KMS-11 (cell line): ENCODE data around the gene RAB3A.

Experiments used
- H2AFZ ChIP-seq: fragments of 200-600 bp; sonication (generic); 2 replicates; pipeline ENCODE4 v1.6.1; 2016; ENCODE audit warnings: antibody characterized with exemption, mixed run types, low read depth
- H3K27ac ChIP-seq: fragments of 200-600 bp; sonication (generic); 2 replicates; pipeline ENCODE4 v1.6.1; 2016; ENCODE audit warnings: mild to moderate bottlenecking, mixed run types
- H3K27me3 ChIP-seq: fragments of 200-600 bp; sonication (generic); 2 replicates; pipeline ENCODE4 v1.6.1; 2017; ENCODE audit warnings: mild to moderate bottlenecking, low read depth, mixed run types, moderate library complexity; ENCODE audit not compliant: insufficient read depth
- H3K36me3 ChIP-seq: fragments of 200-600 bp; sonication (generic); 2 replicates; pipeline ENCODE4 v1.6.1; 2017; ENCODE audit warnings: mild to moderate bottlenecking, mixed run types; ENCODE audit not compliant: insufficient read depth
- H3K4me1 ChIP-seq: fragments of 200-600 bp; sonication (generic); 2 replicates; pipeline ENCODE4 v1.6.1; 2016; ENCODE audit warnings: mild to moderate bottlenecking, low read depth, mixed run types; ENCODE audit not compliant: poor library complexity, severe bottlenecking
- H3K4me2 ChIP-seq: fragments of 200-600 bp; sonication (generic); 2 replicates; pipeline ENCODE4 v1.7.0; 2016; ENCODE audit warnings: mild to moderate bottlenecking, mixed run types
- H3K4me3 ChIP-seq: fragments of 200-600 bp; sonication (generic); IDR thresholded peaks from 2 replicates; pipeline ENCODE4 v1.6.1; 2017; ENCODE audit warnings: low read depth, low read length, mixed read lengths; ENCODE audit not compliant: insufficient read depth
- H3K79me2 ChIP-seq: fragments of 200-600 bp; sonication (generic); 2 replicates; pipeline ENCODE4 v1.6.1; 2016; ENCODE audit warnings: low read depth, mixed run types; ENCODE audit not compliant: insufficient read depth
- H3K9ac ChIP-seq: fragments of 200-600 bp; sonication (generic); 2 replicates; pipeline ENCODE4 v1.6.1; 2016; ENCODE audit warnings: mild to moderate bottlenecking, mixed run types
- H4K20me1 ChIP-seq: fragments of 200-600 bp; sonication (generic); 2 replicates; pipeline ENCODE4 v1.6.1; 2016; ENCODE audit warnings: mild to moderate bottlenecking, mixed run types; ENCODE audit not compliant: insufficient read depth
- CTCF ChIP-seq: fragments of 200-600 bp; sonication (generic); conservative IDR thresholded peaks from 2 replicates; pipeline ENCODE4 v1.6.1; 2017; ENCODE audit warnings: low read depth, mild to moderate bottlenecking, antibody characterized with exemption, low read length, moderate library complexity, mixed read lengths

Gene RAB3A

GRCh38 chr19:18249834-18250233 lies 46.0 kb upstream of the RAB3A start:
- TF ChIP-seq CTCF, result no peak
- H4K20me1 ChIP-seq, result no peaks in the 10 kb centered on the region
- no peak overlapping the region for H3K4me2 ChIP-seq
- H3K27ac ChIP-seq, result no peak overlapping the region
- H3K9ac ChIP-seq, result no peak overlapping the region
- H3K36me3 ChIP-seq, result no peaks in the 10 kb centered on the region
- H2AFZ ChIP-seq, result no peak overlapping the region
- peaks cover 76% of the 10 kb centered on the region for H3K27me3 ChIP-seq
- H3K79me2 ChIP-seq, result no peaks in the 10 kb centered on the region
- H3K4me3 ChIP-seq, result no peak overlapping the region
- no peaks in the 10 kb centered on the region for H3K4me1 ChIP-seq

- H3K4me3 ChIP-seq, result no peak overlapping the region
- TF ChIP-seq CTCF, result no peak
- H3K36me3 ChIP-seq, result no peaks in the 10 kb centered on the region
- H3K79me2 ChIP-seq, result no peaks in the 10 kb centered on the region
- H2AFZ ChIP-seq, result no peak overlapping the region
- H3K9ac ChIP-seq, result no peak overlapping the region
- no peak overlapping the region for H3K27ac ChIP-seq
- no peak overlapping the region for H3K4me2 ChIP-seq
- no peaks in the 10 kb centered on the region for H4K20me1 ChIP-seq
- H3K27me3 ChIP-seq, result peaks cover 87% of the 10 kb centered on the region
- no peaks in the 10 kb centered on the region for H3K4me1 ChIP-seq
These were observed 41.5 kb upstream of the RAB3A start for GRCh38 chr19:18245297-18245696.

GRCh38 chr19:18239303-18239702 lies 35.5 kb upstream of the RAB3A start:
- H3K79me2 ChIP-seq, result no peaks in the 10 kb centered on the region
- H3K27me3 ChIP-seq, result peaks cover 95% of the 10 kb centered on the region
- H3K27ac ChIP-seq, result no peak overlapping the region
- no peak overlapping the region for H3K4me3 ChIP-seq
- no peaks in the 10 kb centered on the region for H4K20me1 ChIP-seq
- no peak overlapping the region for H3K9ac ChIP-seq
- no peaks in the 10 kb centered on the region for H3K36me3 ChIP-seq
- H3K4me1 ChIP-seq, result no peaks in the 10 kb centered on the region
- no peak for TF ChIP-seq CTCF
- no peak overlapping the region for H2AFZ ChIP-seq
- H3K4me2 ChIP-seq, result no peak overlapping the region

GRCh38 chr19:18234194-18234593 lies 30.4 kb upstream of the RAB3A start:
- TF ChIP-seq CTCF, result no peak
- Histone ChIP-seq H3K27me3 (peaks cover 81% of the 10 kb centered on the region), H3K79me2 (no peaks in the 10 kb centered on the region), H3K4me1 (no peaks in the 10 kb centered on the region), H2AFZ (no peak overlapping the region), H3K36me3 (no peaks in the 10 kb centered on the region), H3K9ac (no peak overlapping the region), H4K20me1 (no peaks in the 10 kb centered on the region), H3K4me2 (no peak overlapping the region), H3K4me3 (no peak overlapping the region), H3K27ac (no peak overlapping the region)
